A204.1 (cell line): ENCODE results near the gene FCSK.

Experiments
- FAIRE-seq: peaks from 2 replicates; lab custom pipeline; 2012; peaks lifted over from hg19 to GRCh38; lab: Jason Lieb, UNC

The FCSK gene

GRCh38 chr16:70455910-70456309 lies 1.5 kb downstream of the FCSK start:
- no peak for FAIRE-seq

DNA sequence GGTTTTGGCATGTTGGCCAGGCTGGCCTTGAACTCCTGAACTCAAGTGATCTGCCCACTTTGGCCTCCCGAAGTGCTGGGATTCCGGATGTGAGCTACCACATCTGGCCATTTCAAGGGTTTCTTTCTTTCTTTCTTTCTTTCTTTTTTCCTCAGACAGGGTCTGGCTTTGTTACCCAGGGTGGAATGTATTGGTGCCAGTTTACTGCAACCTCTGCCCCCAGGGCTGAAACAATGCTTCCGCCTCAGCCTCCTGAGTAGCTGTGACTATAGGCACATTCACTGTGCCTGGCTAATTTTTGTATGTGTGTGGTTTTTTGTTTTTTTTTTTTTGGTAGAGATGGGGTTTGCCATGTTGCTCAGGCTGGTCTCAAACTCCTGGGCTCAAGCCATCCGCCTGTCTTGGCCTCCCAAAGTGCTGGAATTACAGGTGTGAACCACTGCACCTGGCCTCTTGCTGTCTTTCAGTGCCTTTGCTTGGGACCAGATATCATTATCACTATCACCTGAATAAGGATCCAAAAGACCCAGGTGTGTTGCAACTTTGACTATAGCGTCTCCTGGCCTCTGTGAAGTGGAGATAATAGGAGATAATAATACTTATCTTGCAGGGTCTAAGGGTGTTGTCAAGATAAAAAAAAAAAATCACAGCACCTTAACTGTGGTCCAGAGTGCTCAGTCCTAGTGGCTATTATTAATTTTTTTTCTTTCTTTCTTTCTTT lies 3.2 kb downstream of the FCSK start:
- FAIRE-seq, result no peak

DNA sequence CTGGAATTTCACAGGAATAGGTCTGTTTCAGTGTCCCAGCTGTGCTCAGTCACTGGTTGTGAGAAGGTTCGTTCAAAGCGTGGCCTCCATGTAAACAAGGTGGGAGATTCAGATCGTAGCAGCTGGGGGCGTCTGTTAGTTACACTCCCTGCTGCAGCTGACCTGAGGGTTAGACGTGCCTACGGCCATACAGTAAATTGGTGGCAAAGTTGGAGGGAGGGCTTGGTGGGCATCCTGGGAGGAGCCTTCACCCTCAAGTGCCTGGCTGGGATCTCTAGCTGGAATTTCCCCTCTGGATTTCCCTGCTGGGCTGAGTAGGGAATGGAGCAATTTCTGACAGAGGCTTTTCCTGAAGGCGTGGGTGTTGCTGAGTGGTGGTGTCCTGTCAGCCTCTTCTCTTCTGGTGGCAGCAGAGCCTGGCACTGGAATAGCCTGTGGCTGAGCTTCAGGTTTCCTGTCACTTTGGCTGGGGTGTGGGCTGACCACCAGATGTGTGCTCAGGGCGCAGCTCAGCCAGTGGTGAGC lies 6.4 kb downstream of the FCSK start:
- FAIRE-seq, result no peak

DNA sequence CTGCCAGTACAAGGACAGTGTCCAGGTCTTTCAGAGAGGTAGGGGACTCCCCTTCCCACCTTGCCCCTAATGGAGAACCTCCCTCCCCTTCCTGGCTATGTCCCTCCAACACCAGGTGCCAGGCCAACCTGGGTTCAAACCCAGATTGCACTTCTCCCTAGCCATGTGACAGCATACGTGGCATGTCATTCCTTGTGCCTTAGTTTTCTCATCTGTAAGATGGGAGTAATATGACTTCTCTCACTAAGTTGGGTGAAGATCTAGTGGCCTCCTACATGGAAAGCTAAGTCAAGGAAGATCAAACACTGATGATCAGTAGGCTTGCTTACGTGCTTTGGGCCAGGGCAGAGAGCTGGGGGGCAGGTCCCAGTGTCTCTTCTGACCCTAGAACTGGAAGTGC lies 8.8 kb downstream of the FCSK start:
- no peak for FAIRE-seq

DNA sequence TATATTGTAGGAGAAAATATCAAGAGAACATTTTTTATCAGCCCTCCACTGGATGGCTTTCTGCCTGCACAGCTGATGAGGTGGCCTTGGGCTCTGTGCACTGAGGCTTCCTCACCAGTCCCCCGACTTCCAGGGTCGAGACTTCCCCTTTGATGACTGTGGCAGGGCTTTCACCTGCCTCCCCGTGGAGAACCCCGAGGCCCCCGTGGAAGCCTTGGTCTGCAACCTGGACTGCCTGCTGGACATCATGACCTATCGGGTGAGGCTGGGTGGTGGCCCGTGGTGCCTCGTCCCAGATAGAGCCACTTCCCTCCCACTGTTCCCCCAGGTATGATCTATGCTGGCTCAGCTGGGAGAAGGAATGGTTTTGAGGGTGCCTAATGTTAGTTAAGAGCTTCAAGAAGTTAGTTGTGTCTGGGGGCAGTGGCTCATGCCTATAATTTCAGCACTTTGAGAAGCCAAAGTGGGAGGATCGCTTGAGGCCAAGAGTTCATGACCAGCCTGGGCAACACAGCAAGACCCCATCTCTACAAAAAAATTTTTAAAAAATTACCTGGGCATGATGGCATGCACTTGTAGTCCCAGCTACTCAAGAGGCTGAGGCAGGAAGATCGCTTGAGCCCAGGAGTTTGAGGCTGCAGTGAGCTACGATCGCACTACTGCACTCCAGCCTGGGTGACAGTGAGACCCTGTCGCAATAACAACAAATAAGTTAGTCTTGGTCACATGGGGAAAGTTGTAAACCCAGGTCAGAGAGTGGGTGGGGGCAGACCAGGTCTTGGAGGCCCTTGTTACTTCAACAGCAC lies 11.8 kb downstream of the FCSK start:
- FAIRE-seq, result no peak

DNA sequence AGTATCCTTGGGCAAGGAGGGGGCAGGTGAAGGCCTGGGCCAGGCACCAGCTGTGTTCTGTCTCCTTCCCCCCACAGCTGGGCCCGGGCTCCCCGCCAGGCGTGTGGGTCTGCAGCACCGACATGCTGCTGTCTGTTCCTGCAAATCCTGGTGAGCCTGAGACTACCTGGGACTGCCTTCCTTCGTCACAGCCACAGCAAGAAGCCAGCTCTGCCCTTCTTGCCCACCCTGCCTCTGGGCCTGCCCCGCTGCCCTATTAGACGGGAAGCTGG lies 12.3 kb downstream of the FCSK start:
- FAIRE-seq, result no peak

GRCh38 chr16:70467113-70467512 lies 12.7 kb downstream of the FCSK start:
- FAIRE-seq, result no peak

GRCh38 chr16:70467608-70468007 lies 13.2 kb downstream of the FCSK start:
- FAIRE-seq, result no peak

DNA sequence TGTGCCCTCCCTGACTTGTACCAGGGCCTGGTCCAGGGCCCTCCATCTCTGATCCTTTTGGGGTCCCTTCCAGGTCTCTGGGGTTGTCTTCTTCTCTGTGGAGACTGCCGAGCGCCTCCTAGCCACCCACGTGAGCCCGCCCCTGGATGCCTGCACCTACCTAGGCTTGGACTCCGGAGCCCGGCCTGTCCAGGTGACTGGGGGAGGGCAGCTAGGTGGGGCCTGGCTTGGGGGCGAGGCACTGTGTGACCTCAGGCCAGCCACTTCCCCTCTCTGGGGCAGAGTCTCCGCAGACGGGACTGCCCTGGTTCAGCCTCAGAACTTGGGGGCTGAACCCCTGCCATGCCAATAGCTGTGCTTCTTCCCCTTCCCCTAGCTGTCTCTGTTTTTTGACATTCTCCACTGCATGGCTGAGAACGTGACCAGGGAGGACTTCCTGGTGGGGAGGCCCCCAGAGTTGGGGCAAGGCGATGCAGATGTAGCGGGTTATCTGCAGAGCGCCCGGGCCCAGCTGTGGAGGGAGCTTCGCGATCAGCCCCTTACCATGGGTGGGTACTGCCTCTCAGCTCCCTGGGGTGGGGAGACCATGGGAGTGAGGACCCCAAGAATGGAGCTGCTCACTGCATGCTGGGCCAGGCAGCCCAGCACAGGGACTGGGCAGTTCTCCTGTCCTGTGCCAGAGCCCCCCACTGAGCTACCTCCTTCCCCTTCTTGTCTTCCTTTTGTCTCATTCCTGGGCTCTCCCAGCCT lies 14.6 kb downstream of the FCSK start:
- no peak for FAIRE-seq

DNA sequence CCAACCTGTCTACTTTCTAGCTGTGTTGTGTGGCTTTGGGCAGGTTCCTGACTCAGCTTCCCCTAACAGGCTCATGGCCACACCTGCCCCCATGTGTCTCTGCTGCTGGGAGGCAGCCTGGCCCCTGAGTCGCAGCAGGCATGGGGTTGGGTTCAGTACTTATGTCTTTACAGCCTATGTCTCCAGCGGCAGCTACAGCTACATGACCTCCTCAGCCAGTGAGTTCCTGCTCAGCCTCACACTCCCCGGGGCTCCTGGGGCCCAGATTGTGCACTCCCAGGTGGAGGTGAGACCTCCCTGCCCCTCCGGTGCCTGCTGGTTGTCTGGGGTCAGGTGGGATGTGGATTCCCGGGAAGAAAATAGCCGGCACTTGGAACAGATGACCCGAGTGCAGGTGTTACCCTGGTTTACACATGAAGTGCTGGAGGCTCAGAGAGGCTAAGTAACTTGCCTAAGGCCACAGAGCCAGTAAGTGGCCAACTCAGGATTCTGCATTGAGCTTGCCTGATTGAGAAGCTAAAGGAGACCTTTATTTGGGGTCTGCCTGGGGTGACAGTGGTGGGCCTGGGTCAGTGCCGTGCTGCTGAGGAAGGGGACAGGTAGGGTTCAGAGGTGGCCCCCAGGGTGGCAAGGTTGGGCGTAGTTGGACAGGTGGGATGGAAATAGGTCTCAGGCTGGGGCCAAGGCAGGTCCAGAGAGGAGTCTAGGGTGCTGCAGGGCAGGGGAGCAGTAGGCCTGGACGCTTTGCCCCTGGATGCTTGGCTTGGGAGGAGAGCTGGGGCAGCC lies 15.9 kb downstream of the FCSK start:
- FAIRE-seq, result no peak

DNA sequence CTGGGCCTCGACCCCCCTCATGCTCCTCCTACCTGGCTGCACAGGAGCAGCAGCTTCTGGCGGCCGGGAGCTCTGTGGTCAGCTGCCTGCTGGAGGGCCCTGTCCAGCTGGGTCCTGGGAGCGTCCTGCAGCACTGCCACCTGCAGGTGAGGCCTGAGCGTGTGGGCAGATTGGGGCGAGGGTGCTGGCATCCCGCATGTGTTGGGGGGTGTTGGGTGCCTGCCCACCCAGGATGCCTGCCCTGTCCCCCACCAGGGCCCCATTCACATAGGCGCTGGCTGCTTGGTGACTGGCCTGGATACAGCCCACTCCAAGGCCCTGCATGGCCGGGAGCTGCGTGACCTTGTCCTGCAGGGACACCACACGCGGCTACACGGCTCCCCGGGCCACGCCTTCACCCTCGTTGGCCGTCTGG lies 16.5 kb downstream of the FCSK start:
- FAIRE-seq, result no peak

DNA sequence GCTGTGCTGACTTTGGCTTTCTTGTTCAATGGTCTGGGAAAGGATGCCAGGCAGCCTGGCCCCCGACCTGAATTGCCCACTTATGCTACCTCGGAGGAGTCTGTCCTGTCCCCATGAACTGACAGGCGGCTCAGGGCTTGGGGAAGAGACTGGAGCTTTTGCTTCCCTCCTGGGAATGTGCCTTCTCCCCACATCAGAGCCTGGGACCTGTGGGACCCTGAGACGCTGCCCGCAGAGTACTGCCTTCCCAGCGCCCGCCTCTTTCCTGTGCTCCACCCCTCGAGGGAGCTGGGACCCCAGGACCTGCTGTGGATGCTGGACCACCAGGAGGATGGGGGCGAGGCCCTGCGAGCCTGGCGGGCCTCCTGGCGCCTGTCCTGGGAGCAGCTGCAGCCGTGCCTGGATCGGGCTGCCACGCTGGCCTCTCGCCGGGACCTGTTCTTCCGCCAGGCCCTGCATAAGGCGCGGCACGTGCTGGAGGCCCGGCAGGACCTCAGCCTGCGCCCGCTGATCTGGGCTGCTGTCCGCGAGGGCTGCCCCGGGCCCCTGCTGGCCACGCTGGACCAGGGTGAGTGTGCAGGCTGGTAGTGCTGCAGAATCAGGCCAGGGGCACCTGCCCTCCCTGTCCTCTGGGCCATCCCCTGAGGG lies 18.5 kb downstream of the FCSK start:
- no peak for FAIRE-seq

GRCh38 chr16:70473446-70474319 lies 19.3 kb downstream of the FCSK start:
- no peak for FAIRE-seq

- no peak for FAIRE-seq
Measured at GRCh38 chr16:70474320-70475053, 20.1 kb downstream of the FCSK start.

DNA sequence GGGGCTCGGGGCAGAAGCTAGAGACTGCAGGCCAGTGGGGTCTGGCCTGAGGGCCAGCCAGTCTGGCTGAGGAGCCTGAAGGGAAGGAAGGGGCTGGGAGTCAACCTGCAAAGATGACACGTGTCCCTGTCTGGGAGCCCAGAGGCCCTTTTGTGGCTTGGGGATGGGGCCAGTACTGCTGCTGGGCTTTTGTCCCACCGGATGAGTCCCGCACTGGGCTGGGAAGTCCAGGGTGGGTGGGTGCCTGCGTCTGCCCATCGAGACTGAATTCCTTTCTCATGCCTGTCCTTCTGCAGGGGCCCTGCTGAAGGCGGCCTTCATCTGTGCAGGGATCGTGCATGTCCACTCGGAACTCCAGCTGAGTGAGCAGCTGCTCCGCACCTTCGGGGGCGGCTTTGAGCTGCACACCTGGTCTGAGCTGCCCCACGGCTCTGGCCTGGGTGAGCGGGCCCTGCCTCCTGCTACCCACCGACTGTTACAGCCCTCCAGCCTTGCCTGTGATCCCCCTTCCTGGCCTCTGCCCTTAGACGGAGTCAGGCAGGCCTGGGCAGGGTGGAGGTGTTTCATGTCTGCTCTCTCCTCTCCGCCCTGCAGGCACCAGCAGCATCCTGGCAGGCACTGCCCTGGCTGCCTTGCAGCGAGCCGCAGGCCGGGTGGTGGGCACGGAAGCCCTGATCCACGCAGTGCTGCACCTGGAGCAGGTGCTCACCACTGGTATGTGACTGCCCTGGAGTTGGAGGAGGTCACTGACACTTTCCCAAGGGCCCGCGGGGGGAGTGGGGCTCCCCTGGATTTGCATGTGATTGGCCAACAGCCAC lies 20.9 kb downstream of the FCSK start:
- FAIRE-seq, result no peak

DNA sequence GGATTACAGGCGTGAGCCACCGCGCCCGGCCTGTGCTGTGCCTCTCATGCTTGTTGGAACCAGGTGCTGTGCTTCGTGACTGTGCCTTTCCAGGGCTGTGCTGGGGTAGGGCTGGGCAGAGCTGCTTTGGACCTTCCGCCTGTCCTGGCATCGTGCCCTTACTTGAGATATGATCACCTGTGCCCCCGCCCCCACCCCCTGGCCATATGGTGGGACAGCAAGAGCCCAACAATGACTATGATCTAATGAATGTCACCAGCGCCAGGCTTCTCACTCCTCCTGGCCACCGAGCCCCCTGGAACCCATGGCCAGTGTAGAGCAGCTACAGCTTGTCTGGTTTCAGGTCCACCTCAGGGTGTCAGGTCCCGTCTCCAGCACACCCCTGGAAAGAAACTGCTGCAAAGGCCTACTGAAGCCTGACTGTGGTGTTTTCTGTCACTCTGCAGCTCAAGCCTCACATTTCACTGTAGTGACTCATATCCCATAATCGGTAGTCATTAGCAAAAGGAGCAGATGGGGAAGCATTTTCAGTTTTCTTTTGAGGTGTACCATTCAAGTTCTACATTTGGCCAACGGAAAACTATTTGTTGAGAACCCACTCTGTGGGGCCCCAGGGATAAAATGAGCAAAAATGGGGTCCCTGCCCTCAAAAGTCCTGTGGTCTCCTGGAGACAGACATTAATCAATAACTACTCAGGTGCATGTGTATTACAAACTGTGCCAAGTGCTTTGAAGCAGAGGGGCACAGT lies 22.1 kb downstream of the FCSK start:
- FAIRE-seq, result no peak

- no peak for FAIRE-seq
Measured at GRCh38 chr16:70478169-70478568, 23.8 kb downstream of the FCSK start.

DNA sequence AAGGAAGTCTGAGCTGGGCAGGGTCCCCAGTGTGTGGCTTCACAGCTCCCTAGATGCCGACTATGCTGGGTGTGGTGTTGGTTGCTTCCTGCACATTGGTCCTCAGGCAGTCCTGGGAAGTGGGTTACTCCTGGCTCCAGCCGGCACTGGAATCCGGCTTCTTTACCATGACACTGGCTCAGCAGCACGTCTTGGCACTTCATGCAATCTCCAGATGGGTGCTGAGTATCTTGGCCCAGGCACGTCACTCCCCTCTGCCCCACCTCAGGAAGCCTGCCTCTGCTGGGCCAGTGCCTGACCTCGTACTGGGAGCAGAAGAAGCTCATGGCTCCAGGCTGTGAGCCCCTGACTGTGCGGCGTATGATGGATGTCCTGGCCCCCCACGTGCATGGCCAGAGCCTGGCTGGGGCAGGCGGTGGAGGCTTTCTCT lies 24.5 kb downstream of the FCSK start:
- no peak for FAIRE-seq
